Measurements from ENCODE around the gene PTPDC1. TPM values are rescaled to one million over a fixed set of nuclear protein-coding genes. Genes with fewer than 3 reads are reported as not detected.
A peak's percentile ranks its signal among the peaks of the same experiment; 100 is the strongest.
"Not testable (repeated sequence)": the region's sequence is repeated elsewhere in the genome, so short reads cannot be mapped to it uniquely, and the experiment has no call there.

Gene PTPDC1
- polyA plus RNA-seq, 5 donors, result 12.3 to 19.1 (median 15.7) TPM

DNA sequence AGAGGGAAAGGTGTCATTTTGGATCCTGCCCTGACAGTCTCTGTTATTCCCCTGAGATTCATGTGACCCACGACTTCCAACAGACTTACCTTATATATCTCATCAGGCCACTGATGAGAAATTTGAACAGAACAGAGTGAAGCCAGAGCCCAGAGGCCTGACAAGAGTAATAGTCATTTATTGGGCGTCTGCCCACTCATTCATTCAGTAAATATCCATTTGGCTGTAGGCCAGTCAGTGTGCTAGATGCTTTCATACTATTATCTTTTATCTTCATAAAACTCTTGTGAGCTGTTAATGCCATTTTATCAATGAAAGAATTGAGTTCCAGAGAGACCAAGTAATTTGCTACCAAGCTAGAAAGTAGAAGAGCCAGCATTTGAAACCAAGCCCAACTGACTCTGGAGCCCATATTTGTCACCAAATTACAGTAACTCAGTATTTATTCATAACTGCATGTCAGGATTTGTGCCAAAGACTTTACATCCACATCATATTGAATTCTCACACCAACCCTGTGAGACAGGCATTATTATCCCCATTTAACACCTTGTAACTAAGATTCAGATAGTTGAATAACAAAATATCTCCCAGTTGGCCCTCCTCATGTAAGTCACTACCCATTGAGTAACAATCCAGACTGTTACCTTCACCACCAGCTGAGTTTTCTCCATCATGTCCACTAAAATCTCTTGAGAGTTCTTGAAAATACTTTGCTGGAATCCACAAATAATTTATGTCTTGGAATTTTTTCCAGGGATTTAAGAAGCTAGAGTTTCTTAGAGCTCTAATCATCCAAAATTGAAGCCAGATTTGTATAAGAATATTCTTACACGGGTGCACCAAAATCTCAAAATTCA, 2.5 kb downstream of the PTPDC1 start:
- no peak for DNase-seq

DNA sequence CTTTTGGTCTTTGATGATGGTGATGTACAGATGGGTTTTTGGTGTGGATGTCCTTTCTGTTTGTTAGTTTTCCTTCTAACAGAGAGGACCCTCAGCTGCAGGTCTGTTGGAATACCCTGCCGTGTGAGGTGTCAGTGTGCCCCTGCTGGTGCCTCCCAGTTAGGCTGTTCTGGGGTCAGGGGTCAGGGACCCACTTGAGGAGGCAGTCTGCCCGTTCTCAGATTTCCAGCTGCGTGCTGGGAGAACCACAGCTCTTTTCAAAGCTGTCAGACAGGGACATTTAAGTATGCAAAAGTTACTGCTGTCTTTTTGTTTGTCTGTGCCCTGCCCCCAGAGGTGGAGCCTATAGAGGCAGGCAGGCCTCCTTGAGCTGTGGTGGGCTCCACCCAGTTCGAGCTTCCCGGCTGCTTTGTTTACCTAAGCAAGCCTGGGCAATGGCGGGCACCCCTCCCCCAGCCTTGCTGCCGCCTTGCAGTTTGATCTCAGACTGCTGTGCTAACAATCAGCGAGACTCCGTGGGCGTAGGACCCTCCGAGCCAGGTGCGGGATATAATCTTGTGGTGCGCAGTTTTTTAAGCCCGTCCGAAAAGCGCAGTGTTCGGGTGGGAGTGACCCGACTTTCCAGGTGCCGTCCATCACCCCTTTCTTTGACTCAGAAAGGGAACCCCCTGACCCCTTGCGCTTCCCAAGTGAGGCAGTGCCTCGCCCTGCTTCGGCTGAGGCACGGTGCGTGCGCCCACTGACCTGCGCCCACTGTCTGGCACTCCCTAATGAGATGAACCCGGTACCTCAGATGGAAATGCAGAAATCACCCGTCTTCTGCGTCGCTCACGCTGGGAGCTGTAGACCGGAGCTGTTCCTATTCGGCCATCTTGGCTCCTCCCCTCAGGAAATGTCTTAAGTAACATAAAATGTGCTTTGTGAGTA, 10.2 kb downstream of the PTPDC1 start:
- not testable (repeated sequence) for DNase-seq

DNA sequence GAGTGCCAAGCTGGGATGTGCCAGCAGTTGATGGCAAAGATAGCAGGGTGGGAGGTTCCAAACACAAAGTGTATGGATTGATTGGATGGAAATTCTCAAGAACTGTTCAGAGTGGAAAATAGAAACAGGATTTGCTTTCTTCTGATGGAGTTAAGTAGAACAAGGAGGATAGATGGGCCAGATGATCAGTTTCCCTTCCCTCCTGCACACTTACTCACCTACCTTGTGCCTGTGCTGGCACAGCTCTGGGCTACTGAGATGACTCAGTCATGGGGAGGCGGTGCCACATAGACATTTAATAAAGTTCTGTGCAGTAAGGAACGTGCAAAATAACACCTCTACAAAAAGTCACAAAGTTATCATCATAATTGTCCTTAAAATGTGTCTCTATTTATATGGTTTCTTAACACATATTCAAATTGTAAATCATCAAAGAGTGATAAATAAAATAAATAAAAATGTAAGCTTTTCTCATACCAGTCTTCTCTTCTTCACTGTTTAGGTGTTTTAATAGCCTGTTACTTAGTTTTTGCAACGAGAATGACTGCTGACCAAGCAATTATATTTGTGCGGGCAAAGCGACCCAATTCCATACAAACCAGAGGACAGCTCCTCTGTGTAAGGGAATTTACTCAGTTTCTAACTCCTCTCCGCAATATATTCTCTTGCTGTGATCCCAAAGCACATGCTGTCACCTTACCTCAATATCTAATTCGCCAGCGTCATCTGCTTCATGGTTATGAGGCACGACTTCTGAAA, 12.7 kb downstream of the PTPDC1 start:
- DNase-seq, result no peak

DNA sequence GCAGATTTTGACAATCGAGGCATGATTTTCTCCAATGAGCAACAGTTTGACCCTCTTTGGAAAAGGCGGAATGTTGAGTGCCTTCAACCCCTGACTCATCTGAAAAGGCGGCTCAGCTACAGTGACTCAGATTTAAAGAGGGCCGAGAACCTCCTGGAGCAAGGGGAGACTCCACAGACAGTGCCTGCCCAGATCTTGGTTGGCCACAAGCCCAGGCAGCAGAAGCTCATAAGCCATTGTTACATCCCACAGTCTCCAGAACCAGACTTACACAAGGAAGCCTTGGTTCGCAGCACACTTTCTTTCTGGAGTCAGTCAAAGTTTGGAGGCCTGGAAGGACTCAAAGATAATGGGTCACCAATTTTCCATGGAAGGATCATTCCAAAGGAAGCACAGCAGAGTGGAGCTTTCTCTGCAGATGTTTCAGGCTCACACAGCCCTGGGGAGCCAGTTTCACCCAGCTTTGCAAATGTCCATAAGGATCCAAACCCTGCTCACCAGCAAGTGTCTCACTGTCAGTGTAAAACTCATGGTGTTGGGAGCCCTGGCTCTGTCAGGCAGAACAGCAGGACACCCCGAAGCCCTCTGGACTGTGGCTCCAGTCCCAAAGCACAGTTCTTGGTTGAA, 13.6 kb downstream of the PTPDC1 start:
- no peak for DNase-seq

DNA sequence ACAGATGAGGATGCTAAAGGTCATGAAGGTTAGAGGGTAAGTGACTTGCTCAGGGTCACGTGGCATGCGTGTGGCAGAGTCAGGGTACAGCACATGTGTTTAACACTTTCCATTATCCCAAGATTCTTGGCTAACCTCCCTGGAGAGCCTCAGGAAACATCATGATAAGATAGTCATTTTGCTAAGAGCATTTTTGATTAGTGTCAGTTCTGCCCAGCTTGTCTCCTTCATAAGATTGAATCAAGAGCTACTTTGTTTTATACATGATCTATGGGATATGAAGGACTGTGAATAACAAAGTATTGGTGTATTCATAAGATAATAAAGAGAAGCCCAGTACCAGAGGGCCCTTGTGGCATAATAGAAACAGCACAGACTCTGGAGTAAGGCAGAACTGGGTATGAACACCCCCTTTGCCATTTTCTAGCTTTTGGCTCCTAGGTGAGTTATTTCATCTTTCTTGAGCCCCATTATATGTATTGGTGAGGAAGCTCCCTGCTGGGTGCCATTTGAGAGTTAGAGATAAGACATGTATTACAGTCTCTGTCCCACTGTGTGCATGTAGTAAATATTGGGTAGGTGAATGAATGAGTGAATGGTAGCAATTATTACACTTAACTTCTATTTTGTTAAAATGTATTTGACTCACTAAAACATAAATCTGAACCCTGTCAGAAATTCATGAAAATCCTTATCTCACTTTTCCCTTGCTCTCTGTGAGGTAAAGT, 16.1 kb downstream of the PTPDC1 start:
- no peak for DNase-seq

DNA sequence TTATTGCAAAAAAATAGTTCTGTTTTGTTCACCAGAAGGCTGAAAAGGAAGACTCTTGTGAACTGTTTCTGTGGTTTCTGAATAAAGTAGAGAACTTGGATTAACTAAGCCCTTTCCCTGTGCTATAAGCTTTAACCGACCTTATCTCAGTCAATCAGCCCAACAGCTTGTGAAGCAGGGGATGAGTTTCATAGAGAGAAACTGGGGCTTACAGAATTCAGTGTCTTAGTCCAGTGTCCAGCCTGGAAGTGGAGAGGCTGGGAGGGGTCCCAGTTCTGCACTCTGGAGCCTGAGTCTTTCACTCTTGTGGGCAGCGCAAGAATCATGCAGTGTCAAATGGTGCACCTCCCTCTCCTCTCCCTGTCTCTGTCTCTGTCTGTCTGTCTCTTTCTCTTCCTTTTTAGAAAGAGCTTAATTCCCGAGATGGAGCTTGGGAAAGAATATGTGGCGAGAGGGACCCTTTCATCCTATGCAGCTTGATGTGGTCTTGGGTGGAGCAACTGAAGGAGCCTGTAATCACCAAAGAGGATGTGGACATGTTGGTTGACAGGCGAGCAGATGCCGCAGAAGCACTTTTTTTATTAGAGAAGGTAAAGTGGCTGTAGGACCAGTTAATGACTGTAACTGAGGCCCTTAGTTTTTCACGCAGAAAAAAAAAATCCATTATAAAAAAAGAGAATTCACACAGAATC, 17.0 kb downstream of the PTPDC1 start:
- no peak for DNase-seq

DNA sequence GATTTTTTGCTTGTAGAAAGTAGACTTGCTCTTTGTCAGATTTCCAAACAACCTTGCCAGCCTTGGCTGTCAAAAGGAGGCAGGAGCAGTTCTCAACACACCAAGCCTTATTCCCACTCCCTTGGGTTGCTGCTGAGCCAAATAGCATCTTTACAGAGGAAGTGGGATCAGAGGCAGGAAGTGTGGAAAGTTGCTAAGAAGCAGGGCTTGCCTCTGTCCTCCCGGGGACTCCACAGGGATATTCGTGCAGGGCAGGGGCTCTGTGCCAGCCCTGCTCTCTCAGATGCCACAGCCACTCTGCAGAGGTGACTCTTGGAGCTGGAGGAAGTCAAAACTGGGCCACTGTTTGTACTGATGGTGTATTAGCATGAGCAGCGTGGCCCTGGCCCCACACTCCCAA, 24.3 kb downstream of the PTPDC1 start:
- peak; percentile 12 to 24 for DNase-seq

DNA sequence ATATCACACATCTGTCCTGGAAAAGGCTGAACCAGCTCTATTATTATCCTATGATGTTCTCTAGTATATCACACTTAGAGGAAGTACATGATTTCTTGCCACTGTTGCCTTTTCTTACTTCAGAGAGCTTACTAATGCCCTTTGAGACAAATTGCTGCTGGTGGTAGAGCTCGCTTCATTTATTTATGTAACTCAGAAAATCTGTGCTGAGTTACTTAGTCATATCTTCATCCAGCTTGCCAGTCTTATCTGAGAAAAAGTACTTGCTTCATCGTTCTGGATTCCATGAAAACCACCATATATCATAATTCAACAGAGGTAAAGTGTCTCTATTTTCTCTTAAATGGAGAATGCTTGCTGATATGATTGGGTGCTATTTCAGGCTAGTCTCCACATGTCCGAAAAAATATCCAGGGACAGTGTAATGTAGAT, 26.6 kb downstream of the PTPDC1 start:
- DNase-seq, result no peak

DNA sequence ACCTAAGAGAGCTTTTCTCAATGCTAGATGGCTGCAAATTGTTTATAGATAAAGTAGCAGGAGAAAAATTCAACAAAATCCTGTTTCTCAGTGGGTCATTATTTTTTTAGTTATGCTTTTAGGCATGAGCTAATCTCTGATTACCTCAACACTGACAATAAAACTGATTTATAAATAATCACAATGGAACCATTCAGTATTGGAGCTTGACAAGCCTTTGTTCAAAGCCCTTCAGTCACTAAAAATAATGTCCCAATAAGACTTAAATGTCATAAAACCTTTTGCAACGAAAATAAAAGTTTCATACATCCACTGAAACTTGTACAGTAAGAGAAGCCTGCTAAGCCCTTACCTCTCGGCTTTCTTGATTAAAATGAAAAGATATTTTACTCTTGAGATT, 27.2 kb downstream of the PTPDC1 start:
- no peak for DNase-seq

DNA sequence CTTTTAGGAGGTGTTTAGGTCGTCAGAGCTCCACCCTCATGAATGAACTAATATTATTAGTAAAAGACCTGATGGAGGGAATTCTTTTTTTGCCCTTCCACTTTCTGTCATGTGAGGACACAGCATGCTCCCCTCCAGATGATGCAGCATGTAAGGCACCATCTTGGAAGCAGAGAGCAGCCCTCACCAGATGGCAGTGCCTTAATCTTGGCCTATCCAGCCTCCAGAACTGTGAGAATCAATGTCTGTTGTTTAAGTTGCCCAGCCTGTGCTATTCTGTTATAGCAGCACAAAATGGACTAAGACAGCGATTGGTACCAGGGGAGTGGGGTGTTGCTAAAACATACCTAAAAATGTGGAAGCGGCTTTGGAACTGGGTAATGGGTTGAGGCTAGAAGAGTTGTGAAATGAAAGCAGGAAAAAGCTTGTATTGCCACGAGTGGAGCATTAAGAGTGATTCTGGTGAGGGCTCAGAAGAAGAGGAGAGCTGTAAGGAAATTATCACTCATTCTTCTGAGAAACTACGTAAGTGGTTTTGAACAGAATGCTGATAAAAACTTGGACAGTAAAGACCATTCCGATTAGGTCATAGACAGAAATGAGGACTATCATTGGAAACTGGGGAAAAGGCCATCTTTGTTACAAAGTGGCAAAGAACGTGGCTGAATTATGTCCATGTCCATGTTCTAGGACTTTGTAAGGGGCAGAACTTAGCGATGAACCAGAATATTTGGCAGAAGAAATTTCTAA, 28.6 kb downstream of the PTPDC1 start:
- DNase-seq, result no peak

DNA sequence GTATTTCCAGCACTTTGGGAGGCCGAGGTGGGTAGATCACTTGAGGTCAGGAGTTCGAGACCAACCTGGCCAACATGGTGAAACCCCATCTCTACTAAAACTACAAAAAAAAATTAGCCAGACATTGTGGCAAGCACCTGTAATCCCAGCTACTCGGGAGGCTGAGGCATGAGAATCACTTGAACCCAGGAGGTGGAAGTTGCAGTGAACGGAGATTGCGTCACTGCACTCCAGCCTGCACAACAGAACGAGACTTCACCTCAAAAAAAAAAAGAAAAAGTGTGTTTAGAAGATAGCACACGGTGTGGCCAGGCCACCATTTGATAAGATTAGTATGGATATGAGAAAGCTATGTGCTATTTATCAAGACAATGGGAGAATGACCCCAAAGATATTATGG, 35.8 kb downstream of the PTPDC1 start:
- DNase-seq, result not testable (repeated sequence)

DNA sequence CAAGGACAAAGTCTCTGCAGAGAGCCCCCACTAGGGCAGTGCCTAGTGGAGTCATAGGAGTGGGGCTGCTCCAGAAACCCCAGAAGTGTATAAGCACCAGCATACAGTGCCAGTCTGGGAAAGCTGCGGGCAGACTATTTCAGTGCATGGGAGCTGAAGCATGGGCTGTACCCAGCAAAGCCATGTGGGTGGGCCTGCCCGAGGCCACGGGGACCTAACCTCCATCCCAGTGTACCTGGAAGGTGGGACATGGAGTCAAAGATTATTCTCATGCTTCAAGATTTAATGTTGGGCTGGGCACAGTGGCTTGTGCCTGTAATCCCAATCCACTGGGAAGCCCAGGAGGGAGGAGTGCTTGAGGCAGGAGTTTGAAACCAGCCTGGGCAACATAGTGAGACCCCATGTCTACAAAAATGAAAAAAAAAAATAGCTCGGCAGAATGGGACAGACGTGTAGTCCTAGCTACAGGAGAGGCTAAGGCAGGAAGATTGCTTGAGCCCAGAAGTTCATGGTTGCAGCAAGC, 36.7 kb downstream of the PTPDC1 start:
- no peak for DNase-seq

DNA sequence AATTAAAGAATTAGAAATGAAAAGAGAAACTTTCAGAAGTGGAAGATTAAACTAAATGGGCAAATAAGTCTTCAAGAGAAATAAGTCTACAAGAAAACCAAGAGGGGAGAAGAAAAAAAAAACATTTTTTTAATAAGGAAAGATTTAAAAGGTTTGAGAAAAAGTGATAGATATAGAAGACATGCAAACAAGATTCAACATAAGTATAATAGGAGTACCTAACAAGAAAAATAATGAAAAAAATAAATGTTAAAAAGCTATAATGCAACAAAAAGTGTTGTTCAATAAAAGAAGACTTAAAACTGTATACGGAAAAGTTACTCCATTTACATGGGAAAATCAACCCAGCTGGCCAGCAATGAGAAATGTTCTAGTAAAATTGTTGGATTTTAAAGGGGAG, 42.6 kb downstream of the PTPDC1 start:
- DNase-seq, result no peak

DNA sequence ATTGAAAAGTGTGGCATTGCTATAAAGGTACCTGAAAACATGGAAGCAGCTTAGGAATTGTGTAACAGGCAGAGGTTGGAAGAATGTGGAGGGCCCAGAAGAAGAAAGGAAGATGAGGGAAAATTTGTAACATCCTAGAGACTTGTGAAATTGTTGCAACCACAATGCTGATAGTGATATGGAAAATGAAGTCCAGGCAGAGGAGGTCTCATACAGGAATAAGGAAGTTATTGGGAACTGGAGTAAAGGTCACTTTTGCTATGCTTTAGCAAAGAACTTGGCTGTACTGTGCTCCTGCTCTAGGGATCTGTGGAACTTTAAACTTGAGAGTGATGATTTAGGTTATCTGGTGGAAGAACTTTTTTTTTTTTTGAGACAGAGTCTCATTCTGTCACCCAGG, 43.5 kb downstream of the PTPDC1 start:
- DNase-seq, result no peak

DNA sequence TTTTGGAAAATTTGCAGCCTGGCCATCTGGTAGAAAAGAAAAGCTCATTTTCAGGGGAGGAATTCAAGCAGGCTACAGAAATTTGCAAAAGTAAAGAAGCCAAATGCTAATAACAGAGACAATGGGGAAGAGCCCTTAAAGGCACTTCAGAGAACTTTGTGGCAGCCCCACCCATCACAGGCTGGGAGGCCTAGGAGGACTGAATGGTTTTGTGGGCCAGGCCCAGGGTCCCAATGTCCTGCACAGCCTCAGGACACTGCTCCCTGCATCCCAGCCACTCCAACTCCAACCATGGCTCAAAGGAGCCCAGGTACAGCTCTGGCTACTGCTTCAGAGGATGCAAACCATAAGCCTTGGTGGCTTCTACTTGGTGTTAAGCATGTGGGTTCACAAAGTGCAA, 44.3 kb downstream of the PTPDC1 start:
- no peak for DNase-seq

DNA sequence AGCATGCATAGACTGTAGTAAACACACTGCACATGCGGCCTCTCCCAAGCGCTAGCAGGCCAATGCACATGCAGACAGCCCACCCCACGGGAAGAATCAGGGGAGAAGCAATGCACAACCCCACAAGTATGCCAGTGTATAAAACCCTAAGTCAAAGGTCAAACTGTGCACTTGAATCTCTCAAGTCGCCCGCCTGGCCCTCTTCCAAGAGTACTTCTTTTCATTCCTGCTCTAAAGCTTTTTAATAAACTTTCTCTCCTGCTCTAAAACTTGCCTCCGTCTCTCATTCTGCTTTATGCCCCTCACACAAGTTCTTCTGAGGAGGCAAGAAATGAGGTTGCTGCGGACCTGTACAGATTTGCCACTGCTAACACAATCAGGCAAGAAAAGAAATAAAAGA, 50.4 kb downstream of the PTPDC1 start:
- no peak for DNase-seq

DNA sequence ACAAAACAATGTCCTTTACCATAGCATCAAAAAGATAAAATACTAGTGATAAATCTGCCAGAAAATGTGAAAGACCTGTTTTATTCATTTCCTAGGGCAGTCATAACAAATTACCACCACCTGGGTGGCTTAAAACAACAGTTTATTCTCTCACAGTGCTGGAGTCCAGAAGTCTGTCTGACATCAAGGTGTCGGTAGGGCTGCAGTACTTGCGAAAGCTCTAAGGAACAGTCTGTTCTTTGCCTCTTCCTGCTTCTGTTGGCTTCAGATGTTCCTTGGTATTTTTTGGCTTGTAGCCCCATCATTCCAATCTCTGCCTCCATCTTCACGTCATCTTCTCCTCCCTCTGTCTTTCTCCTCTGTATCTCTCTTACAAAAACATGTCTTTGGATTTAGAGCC, 51.0 kb downstream of the PTPDC1 start:
- DNase-seq, result no peak

DNA sequence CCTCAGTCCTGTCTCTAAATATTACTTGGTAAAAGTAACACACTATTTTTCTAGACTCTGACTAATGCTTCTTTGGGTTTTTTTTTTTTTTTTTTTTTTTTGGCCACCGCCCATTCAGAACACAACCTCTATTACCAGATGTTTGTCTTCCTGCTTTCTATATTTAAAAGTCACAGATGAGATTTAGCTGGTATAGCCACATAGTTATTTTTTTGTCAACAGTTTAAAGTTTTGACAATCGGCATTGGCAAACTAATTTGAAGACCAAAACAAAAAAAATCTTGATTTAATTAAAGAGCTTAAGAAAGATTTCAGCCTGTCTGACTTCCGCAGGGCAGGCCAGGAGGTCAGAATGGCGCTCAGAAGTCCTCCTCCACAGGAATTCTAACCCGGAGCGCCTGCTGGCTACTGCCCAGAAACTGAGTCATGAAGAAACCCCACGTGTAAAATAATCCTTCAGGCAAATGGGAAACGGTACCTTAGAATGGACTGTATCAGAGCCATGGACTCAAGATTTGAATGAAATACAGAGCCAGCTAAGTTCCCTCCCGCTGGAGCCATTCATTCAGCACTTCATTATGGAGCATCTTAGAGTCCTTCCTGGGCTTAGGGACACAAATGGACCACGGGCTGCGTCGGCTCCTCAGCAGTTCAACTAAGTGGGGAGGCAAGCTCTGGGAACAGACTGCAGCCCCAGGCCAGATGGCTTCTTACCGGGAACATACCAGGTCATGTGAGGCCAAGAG, 55.6 kb downstream of the PTPDC1 start:
- peak; percentile 76 to 83 for DNase-seq

DNA sequence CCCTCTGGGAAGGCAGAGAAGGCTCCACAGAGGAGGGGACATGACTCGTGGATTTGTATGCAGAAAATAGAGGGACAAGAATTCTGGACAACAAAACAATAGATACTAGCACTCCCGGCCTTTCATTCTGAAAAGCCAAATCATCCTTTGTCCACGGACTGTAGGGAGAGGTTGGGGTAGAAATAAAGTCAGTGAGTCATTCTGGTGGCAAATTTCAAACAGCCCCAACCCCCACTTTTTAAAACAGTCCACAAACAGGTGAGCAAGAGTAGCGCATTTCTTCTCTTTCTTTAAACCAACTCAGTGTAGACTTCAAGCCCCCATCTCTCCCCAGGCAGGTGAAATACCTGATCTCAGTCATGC, 56.1 kb downstream of the PTPDC1 start:
- no peak for DNase-seq

Measured in right lung (tissue), 5 donors.